HepG2 (cell line): ENCODE measurements around the gene SRSF11. TPM values are rescaled to one million over a fixed set of nuclear protein-coding genes. Genes with fewer than 3 reads are reported as not detected.

ENCODE experiments used
- CC2D1A ChIP-seq: sonication (generic); formaldehyde crosslinking; IDR thresholded peaks from 2 replicates; pipeline ENCODE4 v1.8.1; 2023; ENCODE audit warnings: mild to moderate bottlenecking, missing genetic modification reagents
- DNMT1 ChIP-seq: sonication (generic); formaldehyde crosslinking; IDR thresholded peaks from 2 replicates; pipeline ENCODE4 v1.5.1; 2020; ENCODE audit warnings: mild to moderate bottlenecking, missing genetic modification reagents
- ERF ChIP-seq: IDR thresholded peaks from 2 replicates; pipeline ENCODE4 v1.6.1; 2018; ENCODE audit warnings: missing biosample characterization, missing genetic modification reagents
- ESRRA ChIP-seq: sonication (generic); formaldehyde crosslinking; IDR thresholded peaks from 2 replicates; pipeline ENCODE4 v1.5.1; 2020; ENCODE audit warnings: mild to moderate bottlenecking, low read depth, missing genetic modification reagents
- HNRNPH1 ChIP-seq: fragments of 200-400 bp; formaldehyde crosslinking; optimal IDR thresholded peaks from 2 replicates; pipeline ENCODE3; 2017; ENCODE audit warnings: mild to moderate bottlenecking, low read depth, low read length
- HOXA9 ChIP-seq: sonication (generic); formaldehyde crosslinking; IDR thresholded peaks from 2 replicates; pipeline ENCODE4 v1.8.1; 2022; ENCODE audit warnings: missing genetic modification reagents, mild to moderate bottlenecking, moderate library complexity, borderline replicate concordance
- NCOA5 ChIP-seq: sonication (generic); formaldehyde crosslinking; IDR thresholded peaks from 2 replicates; pipeline ENCODE4 v1.4.0; 2020; ENCODE audit warnings: missing genetic modification reagents
- NR2F2 ChIP-seq: IDR thresholded peaks from 2 replicates; pipeline ENCODE4 v1.6.1; 2012; ENCODE audit warnings: low read depth, inconsistent platforms, borderline replicate concordance
- PRMT3 ChIP-seq: sonication (generic); formaldehyde crosslinking; IDR thresholded peaks from 2 replicates; pipeline ENCODE4 v1.8.1; 2022; ENCODE audit warnings: low read depth, mild to moderate bottlenecking, moderate library complexity, missing genetic modification reagents, borderline replicate concordance
- RARA ChIP-seq: IDR thresholded peaks from 2 replicates; pipeline ENCODE4 v1.6.1; 2016; ENCODE audit warnings: missing genetic modification reagents, missing compliant biosample characterization
- SMAD3 ChIP-seq: sonication (generic); formaldehyde crosslinking; IDR thresholded peaks from 2 replicates; pipeline ENCODE4 v1.4.0; 2020; ENCODE audit warnings: missing genetic modification reagents
- SOX6 ChIP-seq, 2 experiments: fragments of 450-650 bp in 1 of 2; sonication (generic) in 1 of 2; formaldehyde crosslinking in 1 of 2; IDR thresholded peaks; 2 replicates each; pipeline versions ENCODE4 v1.4.0 to v1.6.1; 2017 to 2020; ENCODE audit warnings: antibody characterized with exemption in 1 of 2, mild to moderate bottlenecking in 1 of 2, missing genetic modification reagents in 1 of 2
- SPEN ChIP-seq: sonication (generic); formaldehyde crosslinking; IDR thresholded peaks from 2 replicates; pipeline ENCODE4 v1.5.1; 2020; ENCODE audit warnings: low read depth, mild to moderate bottlenecking, missing genetic modification reagents
- ZC3H13 ChIP-seq: sonication (generic); formaldehyde crosslinking; IDR thresholded peaks from 2 replicates; pipeline ENCODE4 v1.8.1; 2023; ENCODE audit warnings: mild to moderate bottlenecking, missing genetic modification reagents, moderate library complexity
- ZKSCAN8 ChIP-seq: IDR thresholded peaks from 2 replicates; pipeline ENCODE4 v1.6.1; 2016; ENCODE audit warnings: borderline replicate concordance, missing genetic modification reagents, missing compliant biosample characterization
- ZNF121 ChIP-seq: sonication (generic); formaldehyde crosslinking; IDR thresholded peaks from 2 replicates; pipeline ENCODE4 v1.5.0; 2020; ENCODE audit warnings: mild to moderate bottlenecking, missing genetic modification reagents
- ZNF674 ChIP-seq: sonication (generic); formaldehyde crosslinking; IDR thresholded peaks from 2 replicates; pipeline ENCODE4 v1.5.0; 2020; ENCODE audit warnings: low read depth, mild to moderate bottlenecking, missing genetic modification reagents
- ZNF709 ChIP-seq: sonication (generic); formaldehyde crosslinking; IDR thresholded peaks from 2 replicates; pipeline ENCODE4 v1.5.0; 2020; ENCODE audit warnings: mild to moderate bottlenecking, missing genetic modification reagents
- polyA plus RNA-seq, 8 experiments: library from polyadenylated mRNA; depleted of rRNA in 3 of 8; stranded (reverse) in 7 of 8; unstranded in 1 of 8; fragments of >200 nt; fragmentation: Illumina TruSeq in 4 of 8; extraction: Trizol in 4 of 8; gene quantifications; 2 replicates each; pipeline versions ENCODE4 v1.2.1 to v1.2.3, GENCODE V29; 2011 to 2016; ENCODE audit warnings: low read depth in 4 of 8, missing spikeins in 1 of 8, mixed read lengths in 1 of 8; ENCODE audit not compliant: insufficient read depth in 1 of 8
- total RNA-seq, 5 experiments: library from RNA; depleted of rRNA; stranded (reverse); fragments of >200 nt; fragmentation: Illumina TruSeq; extraction: Trizol; gene quantifications; 2 replicates each; pipeline ENCODE4 v1.2.3, GENCODE V29; 2016; ENCODE audit warnings: low read depth in 1 of 5
- TF ChIP-seq, protein P1 (sequence below): sonication (generic); formaldehyde crosslinking; IDR thresholded peaks from 2 replicates; pipeline ENCODE4 v1.4.0; 2020; ENCODE audit warnings: missing genetic modification reagents, mild to moderate bottlenecking, borderline replicate concordance
- TF ChIP-seq, protein P2 (sequence below): sonication (generic); formaldehyde crosslinking; IDR thresholded peaks from 2 replicates; pipeline ENCODE4 v1.9.0; 2021; ENCODE audit warnings: missing genetic modification reagents, mild to moderate bottlenecking, borderline replicate concordance
- TF ChIP-seq, protein P3 (sequence below): sonication (generic); formaldehyde crosslinking; IDR thresholded peaks from 2 replicates; pipeline ENCODE4 v1.8.0; 2022; ENCODE audit warnings: mild to moderate bottlenecking, missing genetic modification reagents; ENCODE audit not compliant: insufficient replicate concordance

Gene SRSF11
- total and polyA plus RNA-seq, 2 of the 13 experiments (the other 11 are each of a cell fraction or from before 2014, with no cell fraction given) = 118 to 381 TPM

DNA sequence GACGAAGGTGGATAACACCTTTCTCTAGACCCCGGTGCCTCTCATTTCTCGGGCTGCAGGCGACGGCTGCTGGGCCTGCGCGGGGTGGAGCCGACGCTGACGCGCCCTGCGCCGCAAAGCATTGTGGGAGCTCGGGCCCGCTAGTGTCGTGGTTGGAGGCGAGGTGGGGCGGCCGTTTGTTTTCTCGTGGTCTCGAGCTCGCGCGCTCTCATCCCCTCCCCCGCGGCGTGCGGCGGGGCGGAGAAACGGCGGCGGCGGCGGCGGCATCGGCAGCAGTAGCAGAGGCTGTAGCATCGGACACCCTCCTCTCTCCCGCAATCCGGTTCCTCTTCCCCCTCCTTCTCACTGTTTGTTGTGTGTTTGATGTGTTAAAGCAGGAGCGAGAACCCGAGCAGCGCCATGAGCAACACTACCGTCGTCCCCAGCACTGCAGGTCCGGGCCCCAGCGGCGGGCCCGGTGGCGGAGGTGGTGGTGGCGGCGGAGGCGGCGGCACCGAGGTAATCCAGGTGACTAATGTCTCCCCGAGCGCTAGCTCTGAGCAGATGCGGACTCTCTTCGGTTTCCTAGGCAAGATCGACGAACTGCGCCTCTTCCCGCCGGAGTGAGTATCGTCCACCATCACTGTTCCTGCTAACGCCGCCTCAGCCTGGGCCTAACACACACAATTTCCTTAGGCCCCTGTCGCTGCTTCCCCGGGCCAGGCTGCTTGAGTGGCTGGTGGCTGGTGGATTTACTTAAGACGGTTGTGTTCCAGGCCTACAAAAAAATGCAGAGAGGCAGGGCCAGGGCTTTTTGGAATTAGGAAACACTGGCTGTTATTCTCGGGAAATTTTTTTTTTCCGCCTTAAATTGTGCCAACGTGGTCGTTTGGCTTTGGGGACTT lies at the start of gene SRSF11 (continued):
- TF ChIP-seq, protein P1, sequence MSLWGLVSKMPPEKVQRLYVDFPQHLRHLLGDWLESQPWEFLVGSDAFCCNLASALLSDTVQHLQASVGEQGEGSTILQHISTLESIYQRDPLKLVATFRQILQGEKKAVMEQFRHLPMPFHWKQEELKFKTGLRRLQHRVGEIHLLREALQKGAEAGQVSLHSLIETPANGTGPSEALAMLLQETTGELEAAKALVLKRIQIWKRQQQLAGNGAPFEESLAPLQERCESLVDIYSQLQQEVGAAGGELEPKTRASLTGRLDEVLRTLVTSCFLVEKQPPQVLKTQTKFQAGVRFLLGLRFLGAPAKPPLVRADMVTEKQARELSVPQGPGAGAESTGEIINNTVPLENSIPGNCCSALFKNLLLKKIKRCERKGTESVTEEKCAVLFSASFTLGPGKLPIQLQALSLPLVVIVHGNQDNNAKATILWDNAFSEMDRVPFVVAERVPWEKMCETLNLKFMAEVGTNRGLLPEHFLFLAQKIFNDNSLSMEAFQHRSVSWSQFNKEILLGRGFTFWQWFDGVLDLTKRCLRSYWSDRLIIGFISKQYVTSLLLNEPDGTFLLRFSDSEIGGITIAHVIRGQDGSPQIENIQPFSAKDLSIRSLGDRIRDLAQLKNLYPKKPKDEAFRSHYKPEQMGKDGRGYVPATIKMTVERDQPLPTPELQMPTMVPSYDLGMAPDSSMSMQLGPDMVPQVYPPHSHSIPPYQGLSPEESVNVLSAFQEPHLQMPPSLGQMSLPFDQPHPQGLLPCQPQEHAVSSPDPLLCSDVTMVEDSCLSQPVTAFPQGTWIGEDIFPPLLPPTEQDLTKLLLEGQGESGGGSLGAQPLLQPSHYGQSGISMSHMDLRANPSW (CRISPR knock-in tag) = peak; percentile 60; the same call in 1 of the 2 replicates
- TF ChIP-seq ERF (CRISPR knock-in tag) (peak; percentile 73), ZNF674 (CRISPR knock-in tag) (no peak), PRMT3 (CRISPR knock-in tag) (0 out of 2 replicates have a peak, but pooled peaks have one; percentile 67), ZC3H13 (CRISPR knock-in tag) (peak; percentile 64; the same call in 1 of the 2 replicates), HOXA9 (CRISPR knock-in tag) (0 out of 2 replicates have a peak, but pooled peaks have one; percentile 41), NR2F2 (no peak), NCOA5 (CRISPR knock-in tag) (no peak), ZNF121 (CRISPR knock-in tag) (no peak), SPEN (CRISPR knock-in tag) (peak; percentile 92), HNRNPH1 (no peak), RARA (CRISPR knock-in tag) (no peak), ZNF709 (CRISPR knock-in tag) (peak; percentile 82; the same call in 1 of the 2 replicates), ESRRA (peak; percentile 38; the same call in 1 of the 2 replicates), DNMT1 (no peak), CC2D1A (CRISPR knock-in tag) (no peak), SMAD3 (no peak), SOX6 (IDR thresholded peaks at IDR 0.05) (no peak), SOX6 (CRISPR knock-in tag; IDR thresholded peaks at IDR 0.05) (peak; percentile 50; the same call in 1 of the 2 replicates), ZKSCAN8 (CRISPR knock-in tag) (no peak)
- TF ChIP-seq, protein P2, sequence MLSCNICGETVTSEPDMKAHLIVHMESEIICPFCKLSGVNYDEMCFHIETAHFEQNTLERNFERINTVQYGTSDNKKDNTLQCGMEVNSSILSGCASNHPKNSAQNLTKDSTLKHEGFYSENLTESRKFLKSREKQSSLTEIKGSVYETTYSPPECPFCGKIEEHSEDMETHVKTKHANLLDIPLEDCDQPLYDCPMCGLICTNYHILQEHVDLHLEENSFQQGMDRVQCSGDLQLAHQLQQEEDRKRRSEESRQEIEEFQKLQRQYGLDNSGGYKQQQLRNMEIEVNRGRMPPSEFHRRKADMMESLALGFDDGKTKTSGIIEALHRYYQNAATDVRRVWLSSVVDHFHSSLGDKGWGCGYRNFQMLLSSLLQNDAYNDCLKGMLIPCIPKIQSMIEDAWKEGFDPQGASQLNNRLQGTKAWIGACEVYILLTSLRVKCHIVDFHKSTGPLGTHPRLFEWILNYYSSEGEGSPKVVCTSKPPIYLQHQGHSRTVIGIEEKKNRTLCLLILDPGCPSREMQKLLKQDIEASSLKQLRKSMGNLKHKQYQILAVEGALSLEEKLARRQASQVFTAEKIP (CRISPR knock-in tag) = no peak
- TF ChIP-seq, protein P3, sequence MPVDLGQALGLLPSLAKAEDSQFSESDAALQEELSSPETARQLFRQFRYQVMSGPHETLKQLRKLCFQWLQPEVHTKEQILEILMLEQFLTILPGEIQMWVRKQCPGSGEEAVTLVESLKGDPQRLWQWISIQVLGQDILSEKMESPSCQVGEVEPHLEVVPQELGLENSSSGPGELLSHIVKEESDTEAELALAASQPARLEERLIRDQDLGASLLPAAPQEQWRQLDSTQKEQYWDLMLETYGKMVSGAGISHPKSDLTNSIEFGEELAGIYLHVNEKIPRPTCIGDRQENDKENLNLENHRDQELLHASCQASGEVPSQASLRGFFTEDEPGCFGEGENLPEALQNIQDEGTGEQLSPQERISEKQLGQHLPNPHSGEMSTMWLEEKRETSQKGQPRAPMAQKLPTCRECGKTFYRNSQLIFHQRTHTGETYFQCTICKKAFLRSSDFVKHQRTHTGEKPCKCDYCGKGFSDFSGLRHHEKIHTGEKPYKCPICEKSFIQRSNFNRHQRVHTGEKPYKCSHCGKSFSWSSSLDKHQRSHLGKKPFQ = peak; percentile 81
